HG03280 (cell line): ENCODE data around the gene OR8A1.

Experiments used
- ATAC-seq: cut with Tn5 transposase; IDR thresholded peaks from one replicate; pipeline ENCODE4 v1.9.1; 2021; ENCODE audit warnings: mild to moderate bottlenecking, moderate library complexity; ENCODE audit not compliant: unreplicated experiment

The OR8A1 gene

DNA sequence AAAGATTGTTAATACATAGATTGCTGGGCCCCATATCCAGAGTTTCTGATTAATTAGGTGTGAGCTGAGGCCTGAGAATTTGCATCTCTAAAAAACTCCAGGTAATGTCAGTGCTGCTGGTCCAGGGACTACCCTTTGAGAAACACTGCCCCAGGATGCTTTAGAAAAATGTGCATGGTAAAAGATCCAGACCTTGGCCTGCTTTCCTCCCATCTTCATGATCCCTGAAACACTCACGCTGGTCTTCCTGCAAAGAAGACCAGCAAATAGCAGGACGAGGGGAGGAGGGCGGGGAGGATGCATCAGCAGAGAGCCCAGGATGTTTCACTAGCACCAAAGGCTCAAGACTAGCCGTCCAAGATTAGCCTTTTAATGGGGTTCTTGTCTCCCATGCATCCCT, at the start of gene OR8A1:
TSS of gene OR8A1 (plus strand) at position 301 of the 400 bp plus-strand sequence. CDS start 123 bp downstream, outside the sequence.
- no peak for ATAC-seq

DNA sequence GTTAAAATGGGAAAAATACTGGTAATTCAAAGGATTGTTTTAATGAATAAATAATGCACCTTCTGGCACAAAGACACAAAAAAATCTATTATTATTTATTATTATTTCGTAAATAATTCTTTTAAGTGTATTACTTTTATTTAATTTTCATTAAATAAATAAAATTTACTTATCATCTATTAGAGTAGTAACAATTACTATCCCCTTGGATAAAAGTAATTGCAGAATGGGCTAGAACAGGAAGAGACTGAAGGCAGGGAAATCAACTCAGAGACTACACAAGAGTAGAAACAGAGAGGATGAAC, 49.3 kb upstream of the OR8A1 start:
- no peak for ATAC-seq

DNA sequence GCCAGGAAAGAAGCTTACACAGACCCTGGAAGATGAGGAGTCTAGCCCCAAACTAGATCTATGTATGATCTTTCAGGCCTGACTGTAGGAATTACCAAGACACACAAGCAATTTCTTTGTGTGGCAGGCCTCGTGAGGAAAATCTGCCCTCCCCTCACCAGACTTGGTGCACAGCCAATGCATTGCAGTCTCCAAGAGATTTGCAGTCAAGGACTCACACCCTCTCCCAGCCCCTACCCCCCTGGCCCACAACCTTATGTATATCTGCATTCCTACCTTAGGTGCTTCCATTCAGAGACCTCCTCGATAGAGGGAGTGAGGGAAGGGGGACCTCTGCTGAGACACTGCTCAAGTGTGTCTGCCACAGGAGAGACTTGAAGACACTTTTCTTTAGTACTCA, 36.2 kb upstream of the OR8A1 start:
- ATAC-seq, result no peak

DNA sequence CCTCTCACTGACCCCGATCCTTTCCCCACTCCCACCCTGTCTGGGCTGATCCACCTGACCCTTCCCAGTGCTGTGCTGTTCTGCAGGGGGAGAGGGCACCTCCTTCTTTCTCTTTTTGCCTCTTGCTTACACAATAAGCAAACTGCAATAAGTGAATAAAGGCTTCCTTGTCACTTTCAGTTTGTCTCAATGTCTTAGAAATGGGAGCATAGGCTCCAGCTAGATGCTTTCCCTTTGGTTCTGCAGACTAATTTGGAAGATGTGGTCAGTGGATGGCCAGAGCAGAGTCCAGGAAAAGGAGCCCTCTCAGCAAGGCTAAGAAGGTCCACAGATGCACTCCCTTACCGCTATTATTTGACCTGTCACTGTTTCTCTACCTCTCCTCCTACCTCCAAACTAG, 35.7 kb upstream of the OR8A1 start:
- no peak for ATAC-seq

DNA sequence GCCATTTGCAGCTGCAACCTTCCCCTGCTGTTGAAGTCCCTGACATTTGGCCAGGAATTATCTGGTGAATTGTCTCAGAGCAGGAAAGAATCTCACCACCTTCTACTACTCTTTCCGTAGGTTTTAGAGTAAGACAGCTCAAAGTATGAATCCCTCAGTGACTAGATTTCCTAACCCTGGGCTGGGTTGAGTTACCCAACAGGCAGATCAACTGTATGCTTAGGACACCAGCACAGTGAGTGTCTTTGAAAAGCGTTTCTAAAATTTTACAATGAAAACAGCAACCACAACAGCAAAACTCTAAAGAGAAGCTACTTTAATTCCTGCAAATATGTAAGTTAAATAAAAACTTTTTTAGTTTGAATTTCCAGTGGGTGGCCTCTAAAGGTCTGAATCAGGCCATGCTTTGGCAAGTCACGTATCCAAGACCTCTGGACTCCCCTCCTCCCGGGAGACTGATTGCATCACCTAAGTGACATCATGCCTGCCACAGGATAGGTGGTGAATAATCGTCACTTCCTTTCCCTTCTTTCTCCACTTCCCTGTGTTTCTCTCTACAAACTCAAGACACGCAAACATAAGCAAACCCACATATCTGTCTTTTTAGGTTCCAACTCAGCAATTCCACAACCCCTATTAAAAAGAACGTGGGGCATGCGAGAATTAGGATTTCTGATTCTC, 34.1 kb upstream of the OR8A1 start:
- ATAC-seq, result no peak

DNA sequence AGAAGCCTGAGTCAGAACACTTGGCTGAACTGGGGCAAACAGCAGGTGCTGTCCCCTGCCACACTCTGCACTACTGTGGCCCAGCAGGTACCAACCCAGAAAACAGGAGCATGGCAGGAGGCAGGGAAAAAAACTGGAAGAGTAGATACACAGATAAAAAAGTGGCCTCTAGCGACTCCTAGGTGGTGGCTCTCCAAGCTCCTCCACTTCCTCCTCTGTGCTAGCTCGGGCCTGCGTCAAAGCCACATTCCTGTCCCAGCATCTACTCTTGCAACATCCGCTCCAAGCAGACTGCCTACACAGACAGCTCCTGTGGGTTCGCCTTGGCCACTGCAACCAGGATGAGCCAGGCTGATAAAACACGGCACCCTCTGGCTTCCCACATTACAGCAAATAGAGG, 33.3 kb upstream of the OR8A1 start:
- ATAC-seq, result no peak

DNA sequence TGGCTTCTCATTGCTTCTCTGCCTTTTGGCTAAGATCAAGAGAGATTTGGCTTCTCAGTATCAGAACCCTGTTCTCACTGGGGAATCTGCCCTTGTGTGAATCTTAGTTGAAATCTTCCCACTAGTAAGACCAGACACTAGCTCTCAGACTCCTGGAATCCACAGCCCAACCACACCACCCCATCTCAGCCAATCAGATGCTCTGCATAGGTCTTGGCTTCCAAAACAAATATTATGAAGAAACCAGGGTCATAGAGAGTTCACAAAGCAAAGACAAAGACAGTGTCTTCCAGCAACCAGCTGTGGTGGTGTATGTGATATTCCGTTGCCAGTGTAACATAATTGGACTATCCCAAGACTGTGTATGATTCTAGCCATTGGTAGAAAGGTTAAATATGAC, 31.8 kb upstream of the OR8A1 start:
- ATAC-seq, result no peak

DNA sequence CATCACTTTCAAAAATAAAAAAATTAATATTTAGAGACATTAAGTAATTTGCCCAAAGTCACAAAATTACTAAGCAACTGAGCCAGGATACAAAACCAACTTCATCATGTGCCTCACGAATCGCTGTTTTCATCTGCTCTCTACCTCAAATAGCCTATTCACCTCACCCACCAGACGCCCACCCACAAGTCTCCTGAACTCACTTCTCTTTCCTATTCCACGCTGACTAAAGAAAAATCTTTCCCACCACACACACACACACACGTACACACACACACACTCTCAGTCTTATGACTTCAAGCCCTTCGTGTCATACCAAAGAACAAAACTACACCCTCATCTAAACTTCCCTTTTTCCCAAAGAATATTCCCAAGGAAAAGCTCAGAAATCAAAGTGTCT, 28.6 kb upstream of the OR8A1 start:
- no peak for ATAC-seq

DNA sequence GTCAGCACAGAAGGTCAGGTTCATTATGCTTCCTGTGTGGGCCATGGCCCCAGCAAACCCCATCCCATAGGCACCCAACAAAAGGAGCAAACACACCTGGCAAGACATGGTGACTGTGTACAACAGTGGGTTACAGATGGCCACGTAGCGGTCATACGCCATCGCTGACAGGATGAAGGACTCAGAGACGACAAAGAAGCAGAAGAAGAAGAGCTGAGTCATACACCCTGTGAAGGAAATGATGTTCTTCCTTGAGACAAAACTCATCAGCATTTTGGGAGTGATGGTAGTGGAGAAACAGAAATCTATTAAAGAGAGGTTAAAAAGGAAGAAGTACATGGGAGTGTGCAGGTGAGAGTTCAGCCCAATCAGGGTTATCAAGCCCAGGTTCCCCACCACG, 26.7 kb upstream of the OR8A1 start:
- ATAC-seq, result no peak

DNA sequence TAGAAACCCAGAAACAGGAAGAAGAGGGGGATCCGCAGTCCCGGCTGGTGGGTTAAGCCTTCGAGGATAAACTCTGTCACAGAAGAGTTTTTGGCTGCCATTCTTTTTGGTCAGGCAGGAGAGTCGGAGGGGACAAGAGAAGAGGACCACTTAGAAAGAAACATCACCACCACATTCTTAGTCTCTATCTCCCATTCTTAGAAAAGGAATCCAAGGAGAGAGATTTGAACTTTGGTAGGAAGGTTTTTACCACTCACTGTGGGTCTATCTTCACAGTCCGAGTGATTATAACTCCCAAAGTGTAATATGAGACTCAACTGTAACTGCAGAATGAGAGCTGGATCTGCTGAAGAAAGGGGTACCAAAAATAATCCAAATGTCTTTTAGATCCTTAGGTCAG, 26.2 kb upstream of the OR8A1 start, which contains the start of gene OR8B12:
TSS of gene OR8B12 (minus strand) at position 101 of the 400 bp plus-strand sequence. CDS start at position 101, 0 bp downstream.
- no peak for ATAC-seq

DNA sequence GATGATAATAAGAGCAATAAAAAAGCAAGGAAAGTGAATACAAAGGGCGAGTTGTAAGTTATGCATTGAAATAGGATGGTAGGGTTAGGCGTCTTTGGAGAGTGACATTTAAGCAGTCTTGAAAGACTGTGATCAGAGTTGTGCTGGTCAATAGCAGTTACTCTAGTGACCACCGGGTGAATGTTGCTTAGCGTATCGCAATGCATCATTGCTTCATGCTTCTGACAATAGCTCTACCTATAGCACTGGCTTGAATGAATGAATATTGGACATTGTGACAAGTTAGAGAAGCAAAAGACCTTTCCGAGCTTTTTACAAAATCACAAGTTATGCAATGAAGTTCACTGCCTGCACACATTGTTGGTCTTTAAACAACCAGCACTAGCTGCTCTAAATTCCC, 18.6 kb upstream of the OR8A1 start:
- no peak for ATAC-seq

DNA sequence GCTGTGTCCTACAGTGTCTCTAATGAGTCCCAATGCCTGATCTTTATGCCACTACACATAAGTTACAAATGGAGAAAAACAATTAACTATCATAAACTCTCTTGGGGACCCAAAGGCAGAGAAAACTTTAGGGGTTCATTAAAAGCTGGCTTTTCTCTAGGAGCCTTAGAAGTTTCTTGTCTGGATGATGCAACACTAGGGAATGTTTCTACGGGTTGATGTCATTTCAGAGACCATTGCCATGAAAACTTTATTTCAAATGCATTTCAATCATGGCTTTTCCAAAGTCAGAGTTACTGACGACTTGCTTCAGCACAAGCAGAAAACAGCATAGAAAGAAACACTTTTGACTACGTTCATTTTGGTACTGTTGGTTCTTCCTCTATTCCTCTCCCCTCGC, 17.8 kb upstream of the OR8A1 start:
- ATAC-seq, result no peak

DNA sequence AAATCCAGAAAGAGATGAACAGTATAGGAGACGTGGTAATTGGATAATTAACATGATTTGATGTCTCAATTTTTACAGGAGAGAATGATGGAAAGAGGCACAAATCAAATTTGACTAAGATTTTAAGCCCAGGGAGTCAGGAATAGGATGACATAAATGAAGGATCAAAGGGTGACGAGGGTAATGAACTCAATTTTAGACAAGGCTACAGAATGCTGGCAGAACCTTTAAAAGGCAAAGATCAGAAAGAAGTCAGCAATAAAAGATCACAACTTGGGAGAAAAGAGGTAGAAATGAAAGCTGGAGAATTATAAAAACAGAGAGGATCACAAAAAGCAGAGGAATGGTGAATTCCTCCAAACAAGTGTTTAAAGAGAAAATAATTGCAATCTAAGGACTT, 13.0 kb upstream of the OR8A1 start:
- ATAC-seq, result no peak

DNA sequence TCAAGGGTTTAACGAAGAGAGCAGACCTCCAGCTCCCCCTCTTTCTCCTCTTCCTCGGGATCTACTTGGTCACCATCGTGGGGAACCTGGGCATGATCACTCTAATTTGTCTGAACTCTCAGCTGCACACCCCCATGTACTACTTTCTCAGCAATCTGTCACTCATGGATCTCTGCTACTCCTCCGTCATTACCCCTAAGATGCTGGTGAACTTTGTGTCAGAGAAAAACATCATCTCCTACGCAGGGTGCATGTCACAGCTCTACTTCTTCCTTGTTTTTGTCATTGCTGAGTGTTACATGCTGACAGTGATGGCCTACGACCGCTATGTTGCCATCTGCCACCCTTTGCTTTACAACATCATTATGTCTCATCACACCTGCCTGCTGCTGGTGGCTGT, 363 bp downstream of the OR8A1 start:
- no peak for ATAC-seq

DNA sequence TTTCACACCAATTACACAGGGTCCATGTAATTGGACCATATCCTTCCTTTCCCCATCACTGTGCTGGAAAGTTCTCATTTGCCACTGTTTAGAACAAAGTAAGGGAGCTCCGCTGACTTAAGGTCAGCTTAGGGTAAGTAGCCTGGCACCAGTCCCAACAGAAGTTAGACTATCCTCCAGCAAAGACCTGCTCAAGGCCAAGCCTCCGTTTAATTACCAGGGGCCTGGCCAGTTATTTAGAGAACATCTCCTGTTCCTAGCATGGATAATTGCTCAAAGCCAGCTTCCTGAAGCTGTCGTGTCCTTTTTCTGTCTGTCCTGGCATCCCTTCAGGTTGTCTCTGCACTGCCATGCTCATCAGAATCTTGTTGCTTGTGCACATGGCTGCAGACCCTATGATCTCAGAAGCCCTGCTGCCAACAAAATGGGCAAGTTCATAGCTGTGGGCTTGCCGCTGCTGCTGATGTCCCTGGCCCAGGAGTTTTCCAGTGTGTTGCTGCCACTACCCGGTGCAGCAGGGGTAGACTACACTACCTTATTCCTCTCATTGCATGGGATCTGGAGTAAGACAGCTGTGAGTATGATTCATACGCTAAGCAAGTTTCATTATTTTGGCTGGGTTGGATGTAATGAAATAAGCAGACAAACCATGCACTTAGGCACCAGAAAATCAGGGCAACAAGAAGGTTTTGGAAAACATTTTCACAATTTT, 8.1 kb downstream of the OR8A1 start:
- ATAC-seq, result no peak

DNA sequence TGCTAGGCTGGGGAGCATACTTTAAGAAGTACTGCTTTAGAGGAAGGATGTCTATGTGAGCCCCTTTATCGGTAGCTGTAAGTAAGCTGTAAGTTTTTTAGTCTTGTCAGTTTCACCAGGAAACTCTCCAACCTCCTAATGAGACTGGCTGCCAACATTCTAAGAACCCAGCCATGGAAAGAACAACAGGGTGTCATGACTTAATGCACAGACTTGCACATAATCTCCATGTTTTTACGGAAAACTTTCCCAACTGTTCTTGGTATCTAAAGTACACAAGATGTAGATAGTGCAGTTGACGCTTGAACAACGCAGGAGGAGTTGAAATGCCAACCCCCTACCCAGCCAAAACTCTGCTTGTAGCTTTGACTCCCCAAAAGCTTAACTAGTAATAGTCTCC, 9.0 kb downstream of the OR8A1 start:
- ATAC-seq, result no peak

DNA sequence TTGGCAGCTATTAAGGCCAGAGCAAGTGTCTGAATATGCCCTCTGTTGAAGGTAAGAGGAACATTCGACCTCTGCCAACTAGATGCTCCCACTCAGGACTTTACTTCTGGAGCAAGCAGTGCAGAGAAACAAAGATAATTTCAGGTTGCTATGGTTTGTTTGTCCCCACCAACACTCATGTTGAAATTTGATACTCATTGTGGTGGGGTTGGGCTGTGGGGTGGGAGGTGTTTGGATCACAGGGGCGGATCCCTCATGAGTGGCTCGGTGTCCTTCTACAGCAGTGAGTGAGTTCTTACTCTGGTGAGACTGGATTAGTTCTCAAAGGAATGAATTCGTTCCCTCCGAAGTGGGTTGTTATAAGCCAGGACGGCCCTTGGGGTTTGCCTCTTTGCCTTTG, 12.0 kb downstream of the OR8A1 start:
- ATAC-seq, result no peak

DNA sequence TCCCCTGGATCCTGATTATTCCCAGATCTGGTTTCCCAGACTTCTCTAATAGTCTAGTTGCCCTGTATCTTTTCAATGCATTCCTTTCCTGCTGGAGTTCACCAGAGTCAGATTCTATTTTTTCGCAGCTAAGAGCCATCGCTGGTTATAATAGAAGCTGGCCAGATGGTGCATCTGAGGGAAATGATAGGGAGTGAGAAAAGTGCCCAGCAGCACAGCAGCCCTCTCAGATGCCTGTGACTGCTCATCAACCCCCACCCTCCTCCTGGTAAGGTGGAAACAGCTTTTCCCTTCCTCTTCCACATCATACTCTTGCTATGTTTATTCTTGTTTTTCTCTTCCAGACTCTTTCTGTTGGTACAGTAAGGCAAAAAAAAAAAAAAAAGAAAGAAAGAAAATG, 12.8 kb downstream of the OR8A1 start:
- no peak for ATAC-seq

DNA sequence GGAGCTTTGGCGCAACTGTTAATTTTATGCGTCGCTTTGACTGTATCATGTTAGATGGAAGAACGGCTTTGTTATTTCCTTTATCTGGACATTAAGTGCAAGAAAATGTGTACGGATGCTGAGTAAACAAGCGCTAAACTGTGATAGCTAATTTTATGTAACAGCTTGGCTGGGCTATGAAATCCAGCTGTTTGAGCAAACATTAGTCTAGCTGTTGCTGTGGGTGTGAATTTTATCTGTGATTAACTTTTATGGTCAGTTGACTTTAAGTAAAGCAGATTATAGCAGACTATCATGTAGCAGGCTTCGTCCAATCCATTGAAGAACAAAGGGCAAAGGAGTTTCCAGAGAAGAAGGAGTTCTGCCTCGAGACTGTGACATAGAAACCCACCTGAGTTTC, 14.0 kb downstream of the OR8A1 start:
- ATAC-seq, result no peak

DNA sequence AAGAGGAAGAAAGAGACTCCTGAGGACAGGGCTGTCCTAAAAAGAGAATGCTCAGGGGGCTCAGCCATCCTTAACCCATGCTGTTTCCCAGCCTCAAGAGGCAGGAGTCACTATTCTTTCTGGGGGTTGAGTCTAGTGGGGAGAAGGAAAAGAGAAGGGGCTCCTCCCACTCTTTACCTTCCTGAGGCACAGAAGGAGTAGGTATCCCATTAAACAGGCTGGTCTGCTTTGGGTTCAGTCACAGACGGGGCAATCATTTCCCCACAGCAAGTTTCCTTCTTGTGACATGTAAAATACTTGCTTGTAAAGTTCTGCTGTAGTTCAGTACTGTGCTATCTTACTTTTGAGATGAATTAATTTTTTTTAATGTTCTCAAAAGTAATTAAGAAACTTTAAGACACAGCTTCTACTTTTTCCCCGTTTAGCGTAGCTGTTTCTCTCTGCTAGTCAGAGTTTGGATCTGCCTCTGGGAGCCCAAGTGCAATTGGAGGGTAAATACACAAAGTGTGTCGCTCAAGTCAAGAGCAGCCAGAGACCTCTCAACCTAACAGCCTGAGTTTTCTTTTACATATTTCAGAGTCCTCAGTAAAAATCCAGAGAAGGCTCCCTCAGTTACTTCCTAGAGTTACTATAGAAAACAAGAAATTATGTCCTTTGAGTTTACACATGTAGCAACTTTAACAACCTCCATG, 15.0 kb downstream of the OR8A1 start:
- no peak for ATAC-seq

DNA sequence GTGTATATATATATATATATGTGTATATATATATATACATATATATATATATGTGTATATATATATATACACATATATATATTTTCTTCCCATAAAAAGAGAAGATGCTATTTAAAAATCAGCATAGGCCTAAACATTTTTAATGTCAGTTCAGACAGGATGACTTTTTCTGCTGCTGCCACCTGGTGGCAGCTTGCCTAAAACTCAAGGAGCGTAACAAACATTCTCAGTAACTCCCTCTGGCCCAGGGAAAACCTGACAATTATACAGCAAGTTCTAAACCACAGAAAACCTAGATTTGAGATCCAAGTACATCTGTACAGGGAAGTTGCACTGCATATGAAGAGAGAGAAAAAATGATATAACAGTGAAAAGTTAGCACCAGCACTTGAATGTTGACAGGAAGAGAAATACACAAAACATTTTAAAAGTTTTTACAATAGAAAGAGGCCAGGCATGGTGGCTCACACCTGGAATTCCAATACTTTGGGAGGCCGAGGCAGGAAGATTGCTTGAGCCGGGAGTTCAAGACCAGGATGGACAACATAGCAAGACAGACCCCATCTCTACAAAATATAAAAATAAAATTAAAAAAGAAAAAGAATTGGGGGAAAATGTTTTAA, 16.6 kb downstream of the OR8A1 start:
- ATAC-seq, result no peak

DNA sequence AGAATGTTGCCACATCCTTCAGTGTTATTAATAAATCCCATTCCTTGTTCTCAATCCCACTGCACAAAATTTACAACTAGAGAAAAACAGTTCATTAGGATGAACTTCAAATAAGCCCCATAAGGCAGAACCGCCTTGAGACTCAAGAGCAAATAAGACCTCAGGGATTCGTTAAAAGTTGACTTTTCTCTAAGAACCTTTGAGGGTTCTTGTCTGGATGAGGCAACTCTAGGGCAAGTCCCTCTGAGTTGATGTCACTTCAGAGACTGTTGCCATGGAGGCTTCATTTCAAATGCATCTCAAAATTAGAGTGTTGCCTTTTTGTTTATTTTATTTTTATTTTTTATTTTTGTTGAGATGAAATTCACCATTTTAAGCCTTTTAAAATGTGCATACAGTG, 21.6 kb downstream of the OR8A1 start:
- no peak for ATAC-seq
